NK-92 (cell line): ENCODE measurements around the gene NOSIP.

ENCODE experiments used
- DNase-seq: peaks from one replicate; lab custom pipeline; 2025; ENCODE audit not compliant: unreplicated experiment; lab: John Stamatoyannopoulos, UW

NOSIP gene

DNA sequence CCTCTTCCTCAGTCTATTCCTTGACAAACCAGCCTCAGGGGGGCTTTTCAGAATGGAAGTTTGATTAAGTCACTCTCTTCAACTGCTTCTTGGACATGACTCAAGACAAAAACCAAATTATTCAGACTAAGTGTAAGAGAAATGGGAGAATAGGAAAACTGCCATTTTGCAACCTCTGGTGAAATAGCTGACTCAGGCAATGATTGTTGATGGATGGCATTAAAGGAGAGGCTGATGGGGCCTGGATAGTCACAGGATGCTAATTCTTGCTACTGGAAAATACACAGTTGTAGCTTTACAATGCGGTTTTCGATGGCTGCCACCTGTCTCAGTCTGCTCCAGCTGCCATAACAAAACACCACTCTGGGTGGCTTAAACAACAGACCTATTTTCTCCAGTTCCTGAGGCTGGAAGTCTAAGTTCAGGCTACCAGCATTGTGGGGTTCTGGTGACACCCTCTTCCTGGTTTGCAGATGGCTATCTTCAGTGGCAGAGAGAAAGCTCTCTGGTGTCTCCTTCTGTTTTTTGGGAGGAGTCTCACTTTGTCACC, 6.1 kb downstream of the NOSIP start:
- no peak for DNase-seq

DNA sequence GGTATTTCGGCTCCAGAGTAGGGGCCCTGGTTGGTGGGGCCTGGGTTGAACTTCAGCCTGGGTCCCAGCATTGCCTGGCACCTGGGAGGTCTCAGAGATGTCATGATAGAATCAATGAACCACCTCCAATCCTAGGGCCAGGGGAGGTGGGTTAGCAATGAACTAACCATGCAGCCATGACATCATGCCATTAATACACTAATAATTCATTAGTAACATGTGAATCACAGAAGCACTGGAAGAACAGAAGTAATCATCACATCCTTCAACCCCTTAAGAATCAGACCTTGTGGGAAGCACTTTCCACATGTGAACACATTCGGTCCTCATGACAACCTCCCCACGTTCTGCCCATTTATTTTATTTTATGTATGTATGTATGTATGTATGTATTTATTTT, 6.9 kb downstream of the NOSIP start:
- no peak for DNase-seq

DNA sequence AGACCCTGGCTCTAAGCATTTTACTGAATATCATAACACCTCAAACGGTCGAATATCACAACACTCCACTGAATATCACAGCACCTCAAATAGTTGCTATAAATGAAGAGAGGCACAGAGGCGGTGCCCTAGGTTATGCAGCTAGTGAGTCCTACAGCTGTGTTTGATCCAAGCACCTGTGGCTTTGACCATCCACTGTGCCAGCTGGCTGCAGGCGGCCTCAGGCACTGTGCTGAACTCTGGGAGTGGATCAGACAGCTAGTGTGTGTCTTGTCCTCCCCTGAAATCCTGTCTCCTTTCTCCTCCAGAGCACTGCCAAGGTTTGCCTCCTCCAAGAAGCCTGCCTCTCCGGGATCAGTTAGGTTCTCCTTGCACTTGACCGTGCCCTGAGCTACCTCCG, 7.3 kb downstream of the NOSIP start:
- no peak for DNase-seq

DNA sequence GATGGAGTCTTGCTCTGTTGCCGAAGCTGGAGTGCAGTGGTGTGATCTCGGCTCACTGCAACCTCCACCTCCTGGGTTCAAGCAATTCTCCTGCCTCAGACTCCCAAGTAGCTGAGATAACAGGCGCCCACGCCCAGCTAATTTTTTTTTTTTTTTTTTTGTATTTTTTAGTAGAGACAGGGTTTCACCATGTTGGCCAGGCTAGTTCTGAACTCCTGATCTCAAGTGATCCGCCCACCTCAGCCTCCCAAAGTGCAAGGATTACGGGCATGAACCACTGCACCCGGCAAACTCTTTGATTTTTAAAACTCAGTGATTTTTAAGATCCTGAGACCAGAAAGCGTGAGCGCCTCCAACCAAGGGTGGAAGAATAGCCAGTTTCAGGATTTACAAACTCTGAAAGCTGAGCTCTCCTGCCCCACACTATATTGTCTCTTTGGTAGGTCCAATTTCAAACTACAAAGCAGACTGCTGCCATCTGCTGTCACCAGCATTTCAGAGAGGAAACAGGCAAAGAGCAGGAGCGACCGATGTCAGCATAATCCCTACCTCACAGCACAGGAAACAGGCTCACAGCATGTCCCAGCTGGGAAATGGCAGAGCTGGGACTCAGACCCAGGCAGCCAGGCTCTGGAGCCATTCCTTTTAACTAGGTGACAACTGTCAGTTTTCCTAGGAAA, 9.2 kb downstream of the NOSIP start:
- DNase-seq = no peak

DNA sequence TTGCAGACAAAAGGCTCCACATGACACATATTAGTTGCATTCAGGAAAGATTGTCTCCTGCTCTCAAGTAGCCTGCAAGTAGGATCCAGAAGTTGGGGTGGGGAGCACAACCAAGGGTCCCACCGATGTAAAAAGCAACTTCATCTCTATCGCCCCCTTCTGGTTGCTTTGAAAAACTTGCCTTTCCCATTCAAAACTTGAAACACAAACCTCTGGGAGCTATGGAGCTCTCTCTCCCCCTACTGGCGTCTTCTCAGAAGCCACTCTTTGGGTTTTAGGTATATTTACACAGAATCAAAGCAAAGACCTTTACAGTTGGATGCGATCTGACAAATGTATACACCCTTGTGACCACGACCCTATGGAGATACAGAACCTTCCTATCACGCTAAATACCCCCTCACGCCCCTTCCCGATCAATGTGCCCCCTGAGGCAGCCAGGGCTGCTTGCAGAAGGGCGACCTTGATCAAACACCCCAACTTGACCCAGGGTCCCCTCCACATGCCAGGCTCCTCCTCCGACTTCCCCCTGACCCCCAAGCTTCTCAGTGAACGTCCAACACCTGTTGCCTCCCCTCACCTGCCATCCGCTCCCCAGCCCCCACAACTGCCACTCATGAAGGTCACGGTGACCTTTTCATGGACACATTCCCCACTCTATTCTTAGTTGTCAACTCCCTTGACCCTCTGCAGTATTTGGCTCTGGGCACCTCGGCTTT, 10.1 kb downstream of the NOSIP start:
- DNase-seq = no peak

DNA sequence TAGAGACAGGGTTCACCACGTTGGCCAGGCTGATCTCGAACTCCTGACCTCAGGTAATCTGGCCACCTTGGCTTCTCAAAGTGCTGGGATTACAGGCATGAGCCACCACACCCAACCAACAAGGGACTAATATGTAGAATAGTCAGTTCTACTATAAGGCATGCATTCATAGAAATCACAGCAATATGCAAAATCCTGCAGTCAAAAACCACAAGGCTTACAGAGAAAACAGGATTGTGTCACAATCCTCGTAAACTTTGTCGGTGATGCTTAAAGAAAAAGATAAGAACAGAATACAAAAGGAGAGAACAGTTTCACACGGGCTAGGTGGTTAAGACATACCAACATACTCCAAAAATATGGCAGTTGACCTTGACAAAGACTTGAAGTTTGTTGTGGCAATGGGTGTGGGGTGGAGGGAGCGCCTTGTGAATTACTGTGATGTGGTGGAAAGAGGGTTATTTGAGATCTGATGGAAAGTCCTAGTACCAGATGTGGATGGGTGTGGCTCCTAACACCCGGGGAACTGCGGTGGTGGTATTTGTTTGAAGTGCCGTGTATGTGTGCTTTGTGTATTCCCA, 12.4 kb downstream of the NOSIP start:
- no peak for DNase-seq

DNA sequence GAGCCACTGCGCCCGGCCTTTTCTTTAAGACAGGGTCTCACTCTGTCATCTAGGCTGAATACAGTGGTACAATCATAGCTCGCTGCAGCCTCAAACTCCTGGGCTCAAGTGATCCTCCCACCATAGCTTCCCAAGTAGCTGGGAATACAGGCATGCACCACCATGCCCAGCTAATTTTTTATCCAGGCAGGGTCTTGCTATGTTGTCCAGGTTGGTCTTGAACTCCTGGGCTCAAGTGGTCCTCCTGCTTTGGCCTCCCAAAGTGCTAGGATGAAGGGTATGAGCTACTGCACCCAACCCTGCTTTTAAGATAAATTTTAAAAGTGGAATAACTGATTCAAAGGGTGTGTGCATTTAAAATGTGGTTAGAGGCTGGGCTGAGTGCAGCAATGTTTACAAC, 14.1 kb downstream of the NOSIP start:
- DNase-seq = no peak

DNA sequence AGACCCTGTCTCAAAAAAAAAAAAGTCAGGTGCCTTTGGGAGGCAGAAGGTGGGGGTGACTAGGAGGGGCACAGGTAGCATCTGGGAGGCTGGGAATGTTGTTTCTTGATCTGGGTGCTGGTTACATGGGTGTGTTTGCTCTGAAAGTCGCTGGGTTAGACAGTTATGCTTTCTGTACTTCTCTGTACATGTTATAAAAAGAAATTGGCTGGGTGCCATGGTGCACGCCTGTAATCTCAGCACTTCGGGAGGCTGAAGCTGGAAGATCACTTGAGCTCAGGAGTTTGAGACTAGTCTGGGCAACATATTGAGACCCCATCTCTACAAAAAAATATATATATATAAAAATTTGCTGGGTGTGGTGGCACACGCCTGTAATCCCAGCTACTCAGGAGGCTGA, 15.1 kb downstream of the NOSIP start:
- no peak for DNase-seq

DNA sequence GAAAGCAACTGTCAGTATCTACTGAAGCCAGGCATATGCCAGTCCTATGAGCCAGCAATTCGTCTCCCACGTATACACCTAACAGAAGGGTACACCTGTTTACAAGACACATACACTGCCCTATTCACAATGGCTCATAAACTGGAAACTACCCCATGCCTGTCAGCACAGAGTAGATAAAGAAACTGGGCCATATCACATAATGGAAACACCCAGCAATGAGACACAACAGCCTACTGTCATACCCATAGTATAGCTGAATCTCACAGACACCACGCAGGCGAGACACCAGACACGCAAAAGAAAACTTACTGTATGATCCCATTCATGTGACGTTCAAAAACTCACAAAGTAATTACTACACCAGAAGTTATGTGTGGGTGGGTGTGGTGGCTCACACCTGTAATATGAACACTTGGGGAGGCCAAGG, 15.7 kb downstream of the NOSIP start:
- no peak for DNase-seq

DNA sequence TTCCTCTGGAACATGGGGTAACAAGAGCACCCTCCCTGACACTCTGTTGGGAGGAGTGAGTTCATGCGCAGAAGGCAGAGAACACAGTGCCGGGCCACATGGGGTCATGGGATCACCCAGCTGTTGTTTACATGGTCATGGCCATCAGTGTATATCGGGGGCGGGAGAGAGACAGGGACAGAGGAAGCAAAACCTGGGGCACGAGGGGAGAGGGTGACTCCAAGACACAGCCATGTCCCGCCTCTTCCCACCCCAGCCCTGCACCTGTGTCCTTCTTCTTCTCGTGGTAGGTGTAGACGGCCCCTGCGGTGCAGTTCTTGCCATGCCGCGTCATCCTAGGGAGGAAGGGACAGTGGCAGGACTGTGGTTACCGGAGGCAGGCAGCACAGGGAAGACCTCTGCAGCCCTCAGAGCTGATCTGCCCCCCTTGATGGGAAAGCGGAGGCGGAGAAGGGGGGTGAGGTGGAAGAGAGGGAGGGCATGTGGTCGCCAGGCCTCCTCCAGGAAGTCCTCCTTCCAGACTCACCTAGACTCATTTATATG, 19.9 kb downstream of the NOSIP start:
- no peak for DNase-seq

DNA sequence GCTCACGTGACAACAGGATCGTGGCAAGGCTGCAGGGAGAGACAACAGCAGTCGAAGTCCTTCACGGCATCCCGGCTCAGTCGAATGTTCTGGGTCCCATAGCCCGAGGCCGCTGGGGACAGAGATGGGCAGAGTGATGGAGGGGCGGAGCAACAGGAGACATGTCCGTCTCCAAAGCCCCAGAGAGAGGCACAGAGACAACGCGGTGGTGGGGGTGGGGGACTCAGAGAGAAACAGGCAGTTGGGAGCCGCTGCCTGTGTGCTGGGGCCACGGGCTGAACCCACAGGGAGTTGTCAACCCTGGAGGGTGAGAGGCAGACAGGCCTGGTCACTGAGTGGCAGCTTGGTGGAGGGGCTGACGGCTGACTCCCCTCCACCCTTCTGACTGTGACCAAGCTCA, 20.4 kb downstream of the NOSIP start:
- no peak for DNase-seq

DNA sequence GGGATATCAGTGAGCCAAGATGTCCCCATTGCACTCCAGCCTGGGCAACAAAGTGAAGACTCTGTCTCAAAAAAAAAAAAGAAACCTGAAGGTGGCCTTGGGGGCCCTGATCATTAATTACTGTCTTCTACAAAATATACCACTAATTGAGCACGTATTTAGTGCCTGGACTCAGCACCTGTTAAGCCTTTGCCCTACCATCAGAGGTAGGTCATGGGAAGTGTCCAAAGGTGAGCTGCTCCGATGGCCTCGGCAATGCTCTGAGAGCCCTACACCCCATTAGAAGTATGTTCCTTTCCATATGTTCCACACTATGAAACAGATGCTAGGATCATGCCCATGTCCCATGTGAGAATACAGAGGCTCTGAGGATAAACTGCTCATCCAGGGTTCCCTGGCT, 20.9 kb downstream of the NOSIP start:
- no peak for DNase-seq

DNA sequence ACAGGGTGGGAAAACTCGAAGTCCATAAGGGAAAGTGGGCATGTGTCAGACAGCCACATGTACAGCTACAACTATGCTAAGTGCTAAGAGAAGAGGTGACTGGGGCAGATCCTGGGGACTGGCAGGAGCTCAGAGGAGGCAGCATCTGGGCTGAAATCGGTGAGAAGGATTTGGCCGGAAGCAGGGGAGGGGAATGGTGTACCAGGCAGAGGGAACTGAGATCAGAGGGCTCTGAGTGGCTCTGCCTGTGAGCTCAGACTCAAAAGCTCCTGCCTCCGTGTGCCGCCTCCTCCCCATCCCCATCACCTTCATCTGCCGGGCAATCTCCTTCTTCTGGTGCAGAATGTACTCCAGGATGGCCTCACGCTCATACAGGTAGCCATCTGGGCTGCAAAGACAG, 21.8 kb downstream of the NOSIP start:
- DNase-seq = no peak

DNA sequence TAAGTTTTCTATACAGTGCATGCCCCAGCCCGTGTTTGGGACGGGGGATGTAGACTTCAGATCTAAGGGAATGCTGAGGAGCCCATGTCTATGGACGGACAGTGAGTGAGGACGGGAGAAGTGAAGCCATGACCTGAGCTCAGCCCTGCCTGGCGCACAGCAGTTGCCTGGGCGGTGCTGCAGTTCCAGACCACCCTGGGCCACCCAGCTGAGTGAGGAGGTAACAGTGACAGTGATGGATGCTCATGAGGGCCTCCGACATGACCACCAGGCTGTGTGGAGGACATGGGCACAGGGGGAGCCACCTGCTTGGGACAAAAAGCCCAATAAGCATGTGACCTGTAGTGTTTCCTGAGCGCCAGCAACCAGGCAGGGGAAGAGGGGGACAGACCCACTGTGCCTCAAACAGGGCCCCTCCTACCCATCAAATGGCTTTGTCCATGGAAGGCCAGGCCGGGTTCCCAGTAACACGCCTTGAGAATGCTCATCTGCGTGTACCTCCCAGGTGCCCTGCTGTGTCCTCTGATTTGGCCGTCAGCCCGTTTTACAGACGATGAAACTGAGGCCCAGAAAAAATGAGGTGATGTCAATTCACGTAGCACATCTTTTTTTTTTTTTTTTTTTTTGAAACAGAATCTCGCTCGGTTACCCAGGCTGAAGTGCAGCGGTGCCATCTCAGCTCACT, 22.6 kb downstream of the NOSIP start:
- no peak for DNase-seq

DNA sequence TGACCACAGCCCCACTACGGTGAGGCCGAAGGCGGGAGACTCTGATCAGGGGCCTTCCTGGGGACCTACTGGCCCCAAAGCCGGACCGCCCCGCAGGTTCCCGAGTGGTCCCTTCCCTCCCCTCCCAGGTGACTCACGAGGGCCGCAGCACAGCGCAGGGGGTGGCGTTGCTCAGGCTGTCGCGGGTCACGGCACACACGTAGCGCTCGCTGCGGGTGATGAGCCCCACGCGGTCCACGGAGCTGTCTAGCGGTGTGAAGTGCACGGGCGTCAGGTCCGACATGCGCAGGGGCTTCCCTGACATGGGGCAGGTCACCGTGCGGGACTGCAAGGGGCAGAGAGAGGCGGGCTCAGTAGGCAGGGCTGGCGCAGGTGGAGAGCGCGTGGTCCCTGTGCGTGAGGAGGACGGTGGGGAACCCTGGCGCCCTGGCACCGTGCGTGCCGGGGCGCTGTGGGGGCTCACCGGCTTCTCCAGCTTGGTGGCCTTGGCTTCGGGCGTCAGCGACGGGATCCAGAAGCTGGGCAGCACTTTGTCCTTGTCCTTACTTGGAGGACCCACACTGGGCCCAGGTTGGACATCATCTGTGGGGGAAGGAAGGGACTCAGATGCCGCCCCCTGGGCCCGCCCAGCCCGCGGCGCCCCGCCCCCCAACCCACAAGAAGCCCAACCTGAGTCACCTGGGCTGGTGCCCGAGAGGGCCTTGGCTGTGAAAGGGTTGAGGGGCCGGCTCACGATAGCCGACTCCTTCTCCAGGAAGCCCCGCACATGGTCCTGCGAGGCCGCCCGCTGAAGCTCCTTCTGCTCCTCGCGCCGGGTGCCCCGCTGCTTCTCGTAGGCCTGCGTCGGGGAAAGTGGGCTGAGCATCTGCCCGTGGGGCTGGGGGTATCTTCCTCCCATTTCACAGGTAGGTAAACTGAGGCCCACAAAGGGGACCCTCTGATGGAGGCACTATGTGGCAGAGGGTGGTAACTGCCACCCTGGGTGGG, 23.7 kb downstream of the NOSIP start:
- DNase-seq = no peak

DNA sequence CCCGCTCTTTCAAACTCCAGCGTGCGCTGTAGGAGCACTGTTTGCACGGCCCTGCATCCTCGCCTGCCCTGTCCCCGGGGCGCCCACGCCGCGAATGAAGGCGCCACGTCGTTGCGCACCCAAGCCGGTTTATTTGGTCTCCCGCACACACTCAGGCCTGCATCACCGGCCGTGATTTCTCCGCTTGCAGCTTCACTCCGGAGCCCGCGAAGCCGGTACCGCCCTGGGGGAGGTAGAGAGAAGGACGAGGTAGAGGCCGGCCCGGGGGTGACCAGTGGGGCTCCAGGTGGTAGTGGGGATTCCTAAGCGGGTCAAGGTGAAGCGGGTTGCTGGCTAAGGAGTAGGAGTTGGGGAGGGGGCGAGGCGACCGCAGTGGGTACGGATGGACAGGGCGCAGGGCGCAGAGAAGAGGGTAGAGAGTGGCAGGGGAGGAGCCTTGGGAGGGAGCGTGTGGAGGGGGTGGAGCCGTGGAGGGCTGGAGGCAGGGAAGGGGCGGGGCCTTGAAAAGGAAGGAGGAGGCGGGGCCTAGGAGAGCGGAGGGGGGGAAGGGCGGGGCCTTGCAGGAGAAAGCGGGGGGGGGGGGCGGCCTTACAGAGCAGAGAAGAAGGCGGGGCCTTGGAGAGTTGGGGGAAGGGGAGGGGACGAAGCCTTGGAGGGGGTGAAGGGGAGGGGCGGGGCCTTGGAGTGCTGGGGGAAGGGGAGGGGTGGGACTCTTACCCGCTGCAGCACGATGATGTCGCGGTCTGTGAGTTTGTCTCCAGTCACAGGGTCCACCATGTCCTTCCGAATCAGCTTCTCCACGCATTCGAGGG, 24.6 kb downstream of the NOSIP start:
- no peak for DNase-seq

DNA sequence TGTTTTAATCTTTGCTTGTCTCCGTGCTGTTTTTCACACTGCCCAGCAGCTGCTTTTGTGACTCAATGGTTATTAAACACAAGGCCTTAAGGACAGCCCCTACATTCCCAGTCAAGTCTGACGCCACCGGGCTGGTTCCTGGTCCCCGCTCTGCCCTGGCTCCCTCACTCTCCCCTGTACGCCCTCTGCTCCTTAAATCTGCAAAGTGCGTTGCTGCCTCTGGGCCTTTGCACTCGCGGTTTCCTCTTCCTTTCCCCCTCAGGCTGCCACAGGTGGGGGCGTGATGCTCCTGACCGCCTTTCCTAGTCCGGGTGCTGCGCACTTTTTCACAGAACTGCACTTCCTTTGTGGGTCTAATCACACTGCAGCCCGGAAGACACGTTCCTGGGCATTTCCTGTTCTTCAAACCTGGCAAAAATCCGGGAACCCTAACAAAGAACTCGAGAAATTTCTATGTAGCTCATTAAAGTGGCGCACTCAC, 25.6 kb downstream of the NOSIP start:
- no peak for DNase-seq

DNA sequence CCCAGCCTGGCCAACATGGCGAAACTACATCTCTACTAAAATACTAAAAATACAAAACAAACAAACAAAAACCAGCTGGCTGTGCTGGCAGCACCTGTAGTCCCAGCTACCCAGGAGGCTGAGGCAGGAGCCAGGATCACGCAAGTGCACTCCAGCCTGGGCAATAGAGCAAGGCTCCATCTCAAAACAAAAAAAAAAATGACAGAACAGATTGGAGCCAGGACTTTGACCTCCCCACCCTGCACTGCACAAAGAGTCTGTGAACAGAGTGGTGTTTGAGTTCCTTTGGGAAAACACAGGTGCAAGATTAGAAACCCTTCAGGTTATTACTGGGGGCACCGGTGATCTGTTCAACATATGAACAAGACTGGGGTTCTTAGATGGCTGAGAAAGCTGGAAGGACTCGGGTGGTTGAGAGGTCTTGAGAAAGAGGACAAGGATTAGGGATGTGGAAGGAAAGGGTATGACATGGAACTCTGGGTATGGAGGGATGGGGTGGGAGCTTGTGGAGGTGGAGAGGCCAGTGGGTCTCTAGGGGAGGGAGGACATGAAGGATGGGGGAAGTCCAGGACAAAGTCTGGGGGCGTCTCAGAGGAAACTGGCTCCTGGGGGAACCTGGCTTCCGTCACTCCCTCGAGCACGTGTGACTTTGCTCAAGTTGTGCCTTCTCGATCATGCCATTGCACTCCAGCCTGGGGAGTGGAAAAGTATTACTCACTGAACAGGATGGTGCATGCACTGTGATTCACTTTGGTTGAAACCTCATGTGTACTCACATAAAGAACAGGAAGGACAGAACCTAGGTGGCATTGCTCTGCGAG, 26.7 kb downstream of the NOSIP start:
- DNase-seq = no peak
